GM12878 (cell line): ENCODE measurements around the gene FOXG1. TPM values are rescaled to one million over a fixed set of nuclear protein-coding genes. Genes with fewer than 3 reads are reported as not detected.

Experiments used
- CREM ChIP-seq: IDR thresholded peaks from 2 replicates; pipeline ENCODE4 v1.6.1; 2014; ENCODE audit warnings: antibody characterized with exemption, low read depth
- polyA plus RNA-seq, 11 experiments: library from polyadenylated mRNA; depleted of rRNA in 4 of 11; unstranded in 6 of 11; stranded (reverse) in 5 of 11; fragments of >200 nt; fragmentation: Nextera tagmentation in 4 of 11; fragmentation: Illumina TruSeq in 1 of 11; extraction: Ambion mirVana in 4 of 11; extraction: Trizol in 1 of 11; gene quantifications; 1 replicate in 1 of 11; 2 replicates in 10 of 11; pipeline versions ENCODE4 v1.2.1 to v1.2.3, GENCODE V29; 2011 to 2016; ENCODE audit warnings: inconsistent platforms in 2 of 11, missing spikeins in 2 of 11, low read depth in 1 of 11
- total RNA-seq, 4 experiments: library from RNA; depleted of rRNA in 3 of 4; stranded (reverse); fragments of >200 nt in 3 of 4; fragmentation: Illumina TruSeq in 1 of 4; extraction: Trizol in 1 of 4; gene quantifications; 2 replicates each; pipeline versions ENCODE4 v1.2.1 to v1.2.3, GENCODE V29; 2013 to 2021
- TF ChIP-seq, protein P1 (sequence below): fragments of 150-350 bp; IDR thresholded peaks from 2 replicates; pipeline ENCODE4 v1.6.1; 2016; ENCODE audit warnings: low read depth, low read length
- TF ChIP-seq, protein P2 (sequence below): fragments of 450-650 bp; formaldehyde crosslinking; IDR thresholded peaks from 2 replicates; pipeline ENCODE4 v1.5.0; 2022; ENCODE audit warnings: mild to moderate bottlenecking, missing genetic modification characterization

The FOXG1 gene
- total and polyA plus RNA-seq, 10 of the 15 experiments (the other 5 are each of a cell fraction or from before 2014, with no cell fraction given): 0.04 to 0.44 (median 0.06) TPM; not detected in 1

DNA sequence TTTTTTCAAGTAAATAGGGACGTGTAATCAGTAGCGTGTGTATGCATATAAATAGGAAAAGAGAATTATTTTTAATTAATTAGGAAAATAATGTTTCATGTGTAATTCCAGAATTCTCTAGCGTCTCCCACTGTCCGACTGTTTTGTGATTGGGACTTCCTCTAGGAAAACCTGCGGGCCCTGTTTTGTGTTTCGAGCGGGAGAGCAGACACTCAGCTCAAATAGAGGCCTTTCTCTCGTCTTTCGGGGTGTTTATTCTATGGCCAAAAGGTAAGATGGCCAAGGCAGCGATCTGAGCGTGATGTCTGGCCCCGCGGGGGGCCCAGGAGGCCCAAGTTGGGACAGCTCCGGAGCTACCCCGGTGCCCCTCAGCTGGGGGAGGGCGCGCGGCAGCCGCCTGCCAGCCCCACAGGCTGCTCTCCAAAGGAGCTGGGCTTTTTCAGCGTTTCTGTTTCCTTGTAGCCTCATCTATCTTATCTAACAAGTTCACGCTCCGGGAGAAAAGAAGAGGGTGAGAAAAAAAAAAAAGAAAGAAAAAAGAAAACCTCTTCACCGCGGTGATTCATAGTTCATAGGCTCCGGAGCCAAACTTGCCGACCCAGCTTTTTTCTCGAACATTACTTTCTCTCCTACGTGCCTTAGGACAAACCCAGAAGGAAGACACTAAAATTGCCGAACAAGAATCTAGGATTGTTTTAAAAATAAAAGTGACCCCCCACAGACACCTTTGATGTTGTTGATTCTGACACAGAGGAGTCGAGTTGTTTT lies 7.5 kb upstream of the FOXG1 start (continued):
- TF ChIP-seq, protein P1, sequence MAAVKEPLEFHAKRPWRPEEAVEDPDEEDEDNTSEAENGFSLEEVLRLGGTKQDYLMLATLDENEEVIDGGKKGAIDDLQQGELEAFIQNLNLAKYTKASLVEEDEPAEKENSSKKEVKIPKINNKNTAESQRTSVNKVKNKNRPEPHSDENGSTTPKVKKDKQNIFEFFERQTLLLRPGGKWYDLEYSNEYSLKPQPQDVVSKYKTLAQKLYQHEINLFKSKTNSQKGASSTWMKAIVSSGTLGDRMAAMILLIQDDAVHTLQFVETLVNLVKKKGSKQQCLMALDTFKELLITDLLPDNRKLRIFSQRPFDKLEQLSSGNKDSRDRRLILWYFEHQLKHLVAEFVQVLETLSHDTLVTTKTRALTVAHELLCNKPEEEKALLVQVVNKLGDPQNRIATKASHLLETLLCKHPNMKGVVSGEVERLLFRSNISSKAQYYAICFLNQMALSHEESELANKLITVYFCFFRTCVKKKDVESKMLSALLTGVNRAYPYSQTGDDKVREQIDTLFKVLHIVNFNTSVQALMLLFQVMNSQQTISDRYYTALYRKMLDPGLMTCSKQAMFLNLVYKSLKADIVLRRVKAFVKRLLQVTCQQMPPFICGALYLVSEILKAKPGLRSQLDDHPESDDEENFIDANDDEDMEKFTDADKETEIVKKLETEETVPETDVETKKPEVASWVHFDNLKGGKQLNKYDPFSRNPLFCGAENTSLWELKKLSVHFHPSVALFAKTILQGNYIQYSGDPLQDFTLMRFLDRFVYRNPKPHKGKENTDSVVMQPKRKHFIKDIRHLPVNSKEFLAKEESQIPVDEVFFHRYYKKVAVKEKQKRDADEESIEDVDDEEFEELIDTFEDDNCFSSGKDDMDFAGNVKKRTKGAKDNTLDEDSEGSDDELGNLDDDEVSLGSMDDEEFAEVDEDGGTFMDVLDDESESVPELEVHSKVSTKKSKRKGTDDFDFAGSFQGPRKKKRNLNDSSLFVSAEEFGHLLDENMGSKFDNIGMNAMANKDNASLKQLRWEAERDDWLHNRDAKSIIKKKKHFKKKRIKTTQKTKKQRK: no peak
- no peak for TF ChIP-seq CREM
- TF ChIP-seq, protein P2, sequence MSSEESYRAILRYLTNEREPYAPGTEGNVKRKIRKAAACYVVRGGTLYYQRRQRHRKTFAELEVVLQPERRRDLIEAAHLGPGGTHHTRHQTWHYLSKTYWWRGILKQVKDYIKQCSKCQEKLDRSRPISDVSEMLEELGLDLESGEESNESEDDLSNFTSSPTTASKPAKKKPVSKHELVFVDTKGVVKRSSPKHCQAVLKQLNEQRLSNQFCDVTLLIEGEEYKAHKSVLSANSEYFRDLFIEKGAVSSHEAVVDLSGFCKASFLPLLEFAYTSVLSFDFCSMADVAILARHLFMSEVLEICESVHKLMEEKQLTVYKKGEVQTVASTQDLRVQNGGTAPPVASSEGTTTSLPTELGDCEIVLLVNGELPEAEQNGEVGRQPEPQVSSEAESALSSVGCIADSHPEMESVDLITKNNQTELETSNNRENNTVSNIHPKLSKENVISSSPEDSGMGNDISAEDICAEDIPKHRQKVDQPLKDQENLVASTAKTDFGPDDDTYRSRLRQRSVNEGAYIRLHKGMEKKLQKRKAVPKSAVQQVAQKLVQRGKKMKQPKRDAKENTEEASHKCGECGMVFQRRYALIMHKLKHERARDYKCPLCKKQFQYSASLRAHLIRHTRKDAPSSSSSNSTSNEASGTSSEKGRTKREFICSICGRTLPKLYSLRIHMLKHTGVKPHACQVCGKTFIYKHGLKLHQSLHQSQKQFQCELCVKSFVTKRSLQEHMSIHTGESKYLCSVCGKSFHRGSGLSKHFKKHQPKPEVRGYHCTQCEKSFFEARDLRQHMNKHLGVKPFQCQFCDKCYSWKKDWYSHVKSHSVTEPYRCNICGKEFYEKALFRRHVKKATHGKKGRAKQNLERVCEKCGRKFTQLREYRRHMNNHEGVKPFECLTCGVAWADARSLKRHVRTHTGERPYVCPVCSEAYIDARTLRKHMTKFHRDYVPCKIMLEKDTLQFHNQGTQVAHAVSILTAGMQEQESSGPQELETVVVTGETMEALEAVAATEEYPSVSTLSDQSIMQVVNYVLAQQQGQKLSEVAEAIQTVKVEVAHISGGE: no peak
